Stimulated activated CD8-positive, alpha-beta memory T cell treated with anti-CD3 and anti-CD28 coated beads, Interleukin-12 subunit alpha, Interleukin-12 subunit beta, amount 100 ng/mL, for 24 hours (primary cell): ENCODE results near the gene CDK6.

ENCODE experiments used
- DNase-seq: peaks from one replicate; pipeline ENCODE4 v3.0.0-alpha.2; 2020; ENCODE audit errors: extremely low read depth

The CDK6 gene

DNA sequence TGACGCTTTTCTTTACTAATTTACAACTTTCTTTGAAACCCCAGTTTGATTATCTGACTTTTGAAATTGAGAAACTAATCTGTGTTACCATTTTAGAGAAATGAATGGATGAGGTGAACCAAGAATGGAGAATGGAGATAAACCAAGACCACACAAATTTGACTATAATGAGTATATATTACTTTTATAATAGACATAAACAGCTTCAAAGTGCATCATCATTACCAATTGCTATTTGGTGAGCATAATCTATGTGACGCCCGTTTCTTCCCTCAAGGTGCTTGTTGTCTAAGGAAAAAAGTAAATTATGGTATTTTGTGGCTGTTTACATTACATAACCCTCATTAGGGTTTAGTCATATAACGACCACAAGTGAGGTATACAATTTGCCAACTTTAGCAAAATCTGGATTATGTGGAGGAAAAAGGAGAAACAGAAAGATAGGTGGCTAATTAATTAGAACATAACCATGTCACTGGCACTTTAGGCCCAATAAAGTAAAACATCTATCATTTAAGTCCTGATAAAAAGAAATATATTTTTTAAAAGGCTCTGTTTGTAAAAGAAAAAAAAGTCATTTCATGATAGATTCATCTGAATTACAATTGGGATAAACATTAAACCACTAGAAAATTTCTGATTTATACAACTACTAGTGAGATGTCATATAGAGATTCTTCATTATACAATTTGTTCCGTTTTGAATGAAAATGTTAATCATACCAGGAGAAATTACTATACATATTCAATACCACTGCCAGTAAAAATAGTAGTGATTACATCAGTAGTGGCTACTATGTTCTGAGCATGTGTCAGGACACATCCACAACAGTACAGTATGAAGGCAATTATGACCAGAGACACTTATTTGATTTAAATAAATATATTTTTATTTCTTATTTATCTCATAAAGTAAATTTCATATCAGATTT lies 128.0 kb downstream of the CDK6 start:
- DNase-seq: no peak

DNA sequence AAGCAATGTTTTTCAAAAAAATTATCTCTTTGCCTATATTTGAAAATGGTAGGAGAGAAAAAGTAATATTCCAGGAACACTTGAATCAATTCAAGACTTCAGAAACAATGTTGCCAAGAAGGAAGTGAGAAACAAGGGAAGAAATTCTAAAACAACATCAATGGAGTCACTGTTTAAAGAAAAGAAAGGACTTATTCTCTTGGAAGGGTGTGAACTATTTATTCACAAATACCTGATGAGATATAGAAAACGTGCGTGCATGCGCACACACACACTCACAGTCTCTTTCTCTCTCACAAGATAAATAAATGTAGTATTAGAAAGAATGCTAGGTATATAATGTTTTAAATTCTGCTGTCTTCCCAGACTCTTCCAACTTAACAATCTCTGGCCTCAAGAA lies 128.9 kb downstream of the CDK6 start:
- no peak for DNase-seq

DNA sequence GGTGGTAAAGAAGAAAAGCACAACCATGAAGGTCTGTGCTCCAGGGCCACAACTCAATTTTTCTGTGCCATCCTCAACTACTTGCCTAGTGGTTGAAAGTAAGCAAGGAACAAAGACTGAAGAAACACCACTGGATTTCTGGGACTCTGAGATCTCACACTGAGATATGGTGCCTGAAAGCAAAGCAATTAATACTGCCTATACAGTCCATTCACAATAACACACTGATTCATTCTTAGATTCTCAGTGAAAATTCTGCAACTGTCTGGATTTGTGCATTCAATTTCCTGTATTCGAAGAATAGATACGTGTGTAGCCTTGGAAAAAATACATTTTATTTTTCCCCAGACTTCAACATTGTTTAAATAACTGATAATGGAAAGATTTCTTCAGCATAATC lies 129.8 kb downstream of the CDK6 start:
- DNase-seq: no peak

DNA sequence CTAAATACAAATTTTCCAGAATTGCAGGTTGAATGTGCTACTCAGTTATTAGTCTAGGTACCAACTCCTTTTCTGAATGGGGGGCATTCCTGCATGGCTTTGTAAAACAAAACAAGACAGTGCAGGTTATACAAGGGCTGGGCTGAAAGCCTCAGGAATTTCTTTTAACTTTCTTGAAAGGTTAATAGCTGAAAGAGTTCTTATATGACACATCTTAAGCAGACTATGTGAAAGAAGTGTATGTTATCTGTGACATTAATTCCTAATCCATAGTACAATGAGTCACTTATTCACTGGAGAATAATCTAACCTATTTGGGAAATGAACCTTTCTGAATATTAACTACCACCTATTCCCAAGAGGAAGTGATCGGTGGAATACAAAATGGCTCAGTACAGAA lies 130.5 kb downstream of the CDK6 start:
- no peak for DNase-seq

DNA sequence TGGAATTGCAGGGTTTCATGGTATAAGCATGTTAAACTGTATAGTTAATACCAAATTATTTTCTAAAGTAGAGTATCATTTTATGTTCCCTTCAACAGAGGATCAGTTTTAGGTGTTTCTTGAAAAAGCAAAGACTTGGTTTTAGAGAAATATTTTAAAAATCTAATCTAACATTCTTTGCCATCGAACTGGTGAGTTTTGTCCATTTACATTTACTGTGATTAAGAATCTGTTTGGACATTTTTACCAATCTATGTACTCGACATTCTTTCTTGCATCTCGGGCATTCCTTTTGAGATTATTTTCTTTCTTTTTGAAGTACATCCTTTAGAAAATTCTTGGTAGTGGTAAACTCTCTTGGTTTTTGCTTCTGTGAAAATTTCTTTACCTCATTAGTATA lies 131.5 kb downstream of the CDK6 start:
- no peak for DNase-seq

- DNase-seq: no peak
These were observed 133.8 kb downstream of the CDK6 start for GRCh38 chr7:92702535-92702934.

DNA sequence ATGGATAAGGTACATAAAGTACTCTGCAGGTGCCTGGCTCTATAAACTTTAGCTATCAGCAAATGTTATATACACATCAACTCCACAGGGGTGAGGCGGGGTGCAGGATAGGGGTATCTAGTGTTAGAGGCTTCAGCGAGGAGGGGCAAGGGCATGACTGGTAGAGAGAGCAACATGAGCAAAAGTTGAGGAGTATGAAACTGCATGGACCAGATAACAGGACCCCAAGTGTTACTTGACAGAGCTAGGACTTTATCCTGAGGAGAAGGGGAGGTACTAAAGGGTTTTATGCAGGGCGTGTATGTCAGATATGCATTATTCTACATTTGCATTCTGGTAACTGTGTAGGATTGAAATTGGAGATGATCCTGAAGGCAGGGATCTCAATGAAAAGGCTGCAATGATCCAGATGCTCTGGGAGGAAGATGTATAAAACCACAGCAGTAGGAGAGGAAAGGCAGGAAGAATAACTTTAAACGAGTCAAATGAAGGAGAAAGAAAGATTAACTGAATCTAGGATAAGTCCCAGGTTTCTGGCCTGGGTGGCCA lies 136.3 kb downstream of the CDK6 start:
- DNase-seq: no peak

- DNase-seq: no peak
These were observed 136.8 kb downstream of the CDK6 start for GRCh38 chr7:92699560-92699959.

- DNase-seq: no peak
These were observed 138.0 kb downstream of the CDK6 start for GRCh38 chr7:92698237-92698841.

DNA sequence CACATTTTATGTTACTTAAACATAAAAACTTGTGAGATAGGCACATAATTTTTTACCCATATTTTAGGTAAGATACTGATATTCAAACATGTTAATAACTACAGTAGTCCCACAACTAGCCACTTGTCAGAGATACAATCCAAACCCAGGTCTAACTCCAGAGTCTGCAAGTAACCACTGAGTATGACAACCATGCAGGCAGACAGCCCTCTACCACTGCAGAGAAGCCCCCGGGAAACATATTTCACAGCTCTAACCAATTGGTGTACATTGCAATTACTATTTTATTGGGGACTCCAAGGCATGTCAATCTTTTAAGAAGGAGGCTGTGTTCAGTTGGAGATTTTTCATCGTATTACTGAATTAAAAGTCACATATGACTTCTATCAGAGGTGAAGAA lies 139.0 kb downstream of the CDK6 start:
- no peak for DNase-seq

DNA sequence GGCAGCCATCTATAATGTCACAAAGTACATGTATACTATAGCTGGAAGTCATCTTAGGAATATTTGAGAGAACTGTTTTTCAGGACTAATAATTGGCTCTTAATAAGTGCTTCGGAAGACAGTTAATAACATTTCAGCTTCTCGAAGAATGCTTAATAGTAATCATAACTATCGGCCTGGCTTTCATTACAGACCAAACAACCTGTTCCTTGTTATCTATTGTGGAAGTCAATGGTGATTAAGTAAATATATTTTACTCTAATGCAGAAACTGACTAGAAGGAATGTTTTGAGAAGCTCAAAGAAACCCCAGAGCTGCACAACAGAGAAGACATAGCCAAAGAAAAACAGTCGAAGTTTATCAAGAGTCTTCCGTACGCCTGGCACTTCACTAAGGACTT lies 139.4 kb downstream of the CDK6 start:
- DNase-seq: no peak

GRCh38 chr7:92696584-92696983 lies 139.8 kb downstream of the CDK6 start:
- no peak for DNase-seq

- DNase-seq: no peak
These were observed 140.8 kb downstream of the CDK6 start for GRCh38 chr7:92695308-92696261.

DNA sequence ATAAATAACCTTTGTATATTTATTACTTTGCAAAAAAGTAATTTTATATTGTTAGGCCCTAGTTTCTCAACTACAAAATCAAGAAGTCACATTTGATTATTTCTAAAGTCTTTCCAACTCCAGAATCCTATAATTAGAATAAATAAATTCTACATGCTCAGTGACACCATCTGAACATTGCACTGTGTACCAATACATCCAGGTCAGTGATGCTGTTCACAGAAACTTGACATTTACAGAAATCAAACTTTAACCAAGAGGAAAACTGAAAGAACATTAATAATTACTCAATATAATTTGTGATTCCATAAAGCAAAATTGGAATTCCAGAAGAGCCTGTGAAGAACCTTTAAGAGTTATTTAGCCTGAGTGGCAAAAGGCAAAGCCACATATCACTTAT lies 142.2 kb downstream of the CDK6 start:
- DNase-seq: no peak

DNA sequence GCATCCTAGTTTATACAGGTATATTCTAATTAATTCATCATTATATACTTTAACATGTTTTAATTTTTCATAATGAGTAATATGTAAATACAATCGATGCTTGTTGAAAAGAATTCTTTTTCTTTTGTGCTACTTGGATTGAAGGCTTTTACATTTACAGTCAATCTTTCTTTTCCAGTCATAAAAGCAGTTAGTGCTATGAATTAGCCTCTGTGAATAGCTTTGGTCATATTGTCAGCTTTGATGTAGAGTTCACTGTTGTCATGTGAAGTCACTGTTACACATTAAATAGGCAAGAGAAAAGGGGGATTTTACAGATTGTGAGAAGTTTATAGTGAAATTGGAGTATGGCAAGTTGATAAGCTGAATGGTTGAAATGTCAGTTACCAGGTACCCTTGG lies 142.9 kb downstream of the CDK6 start:
- no peak for DNase-seq

DNA sequence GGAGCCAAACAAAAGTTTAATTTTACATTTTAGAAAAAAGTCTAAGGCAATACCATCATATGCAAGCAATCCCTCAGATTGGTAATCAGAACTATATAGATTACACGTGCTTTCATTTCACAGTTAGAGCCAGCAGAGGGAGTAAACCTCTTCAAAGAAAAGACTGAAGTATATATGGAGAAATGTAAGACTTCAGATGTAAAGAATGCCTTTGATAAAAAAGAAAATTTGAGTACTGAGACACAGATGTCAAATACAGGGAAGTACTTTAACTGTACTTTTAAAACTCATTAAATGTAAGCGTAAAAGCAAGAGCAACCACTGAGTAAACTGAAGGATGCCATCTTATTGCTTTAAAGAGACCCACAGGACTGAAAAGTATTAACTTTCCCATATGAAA lies 144.8 kb downstream of the CDK6 start:
- no peak for DNase-seq

DNA sequence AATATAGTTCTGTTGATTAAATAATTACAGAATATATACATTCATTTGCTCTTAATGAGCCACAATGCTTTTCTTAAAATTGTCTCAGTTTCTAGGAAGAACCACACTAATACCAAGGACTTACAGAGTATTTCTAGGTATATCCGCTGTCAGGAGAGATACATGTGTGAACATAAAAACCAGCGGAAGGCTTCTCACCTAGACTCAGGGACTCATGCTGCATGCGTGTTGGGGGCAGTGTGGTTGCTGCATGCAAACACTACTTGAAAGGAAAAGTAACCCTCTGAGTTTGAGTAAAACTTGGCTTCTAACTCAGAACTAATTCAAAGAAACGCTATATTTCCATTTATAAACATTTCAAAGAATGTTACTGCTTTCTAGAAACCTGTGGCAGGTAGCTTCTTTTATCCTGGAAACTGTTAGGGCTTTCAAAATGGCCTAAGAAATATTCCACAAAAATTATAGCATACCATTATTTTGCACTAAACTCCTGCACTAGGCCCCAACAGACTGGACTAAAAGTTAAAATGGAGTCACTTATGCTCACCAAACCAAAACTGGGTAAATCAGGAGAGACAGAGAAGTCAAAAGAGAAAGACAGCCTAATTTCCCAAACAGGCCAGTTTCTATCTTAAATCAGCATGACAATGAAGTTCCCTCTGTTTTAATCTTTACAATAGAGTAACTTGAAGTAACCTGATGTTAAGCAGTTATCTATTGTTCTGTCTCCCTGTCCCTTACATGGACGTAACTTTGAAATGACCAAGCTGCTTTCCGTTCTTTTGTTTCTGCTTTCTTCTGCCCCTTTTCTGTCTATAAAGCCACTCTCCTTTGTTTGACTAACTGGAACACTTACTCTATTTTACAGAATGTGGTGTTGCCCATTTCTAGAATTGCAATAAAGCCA lies 151.0 kb downstream of the CDK6 start:
- no peak for DNase-seq

- no peak for DNase-seq
These were observed 152.1 kb downstream of the CDK6 start for GRCh38 chr7:92684274-92684673.

- DNase-seq: no peak
These were observed 153.4 kb downstream of the CDK6 start for GRCh38 chr7:92682903-92683539.

GRCh38 chr7:92682330-92682729 lies 154.0 kb downstream of the CDK6 start:
- no peak for DNase-seq
